HG03196 (cell line): ENCODE measurements around the gene MDFI.

Experiments
- ATAC-seq: cut with Tn5 transposase; IDR thresholded peaks from one replicate; pipeline ENCODE4 v1.9.1; 2021; ENCODE audit not compliant: unreplicated experiment

Gene MDFI

DNA sequence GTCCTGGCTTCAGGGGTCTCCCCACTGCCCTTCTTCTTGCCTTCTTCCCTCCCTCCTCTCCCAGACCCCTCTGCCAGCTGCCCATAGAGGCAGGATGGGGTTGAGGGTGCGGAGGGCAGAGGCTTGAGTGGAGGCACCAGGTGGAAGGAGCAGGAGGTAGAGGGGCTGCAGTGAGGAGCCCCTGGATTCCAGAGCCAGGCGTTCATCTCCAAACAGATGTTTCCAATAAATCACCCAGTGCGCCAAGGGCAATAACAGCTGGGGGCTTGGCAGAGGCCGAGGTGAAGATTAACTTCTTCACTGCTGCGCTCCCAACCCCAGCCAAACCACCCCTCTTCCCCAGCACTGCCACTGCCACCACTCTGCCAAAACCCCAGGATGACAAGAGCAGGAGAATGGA, 10.7 kb downstream of the MDFI start:
- ATAC-seq, result no peak

DNA sequence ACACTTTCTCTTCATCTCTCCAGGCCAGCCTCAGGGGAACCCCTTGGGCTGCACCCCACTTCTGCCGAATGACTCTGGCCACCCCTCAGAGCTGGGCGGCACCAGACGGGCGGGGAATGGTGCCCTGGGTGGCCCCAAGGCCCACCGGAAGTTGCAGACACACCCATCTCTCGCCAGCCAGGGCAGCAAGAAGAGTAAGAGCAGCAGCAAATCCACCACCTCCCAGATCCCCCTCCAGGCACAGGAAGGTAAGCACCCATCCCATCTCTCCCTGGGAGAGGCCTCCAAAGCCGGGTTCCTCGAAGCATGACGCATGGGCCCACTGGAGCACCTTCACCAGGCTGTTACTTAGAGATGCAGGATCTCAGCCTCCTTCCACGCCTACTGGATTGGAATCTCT, 11.3 kb downstream of the MDFI start:
- no peak for ATAC-seq

DNA sequence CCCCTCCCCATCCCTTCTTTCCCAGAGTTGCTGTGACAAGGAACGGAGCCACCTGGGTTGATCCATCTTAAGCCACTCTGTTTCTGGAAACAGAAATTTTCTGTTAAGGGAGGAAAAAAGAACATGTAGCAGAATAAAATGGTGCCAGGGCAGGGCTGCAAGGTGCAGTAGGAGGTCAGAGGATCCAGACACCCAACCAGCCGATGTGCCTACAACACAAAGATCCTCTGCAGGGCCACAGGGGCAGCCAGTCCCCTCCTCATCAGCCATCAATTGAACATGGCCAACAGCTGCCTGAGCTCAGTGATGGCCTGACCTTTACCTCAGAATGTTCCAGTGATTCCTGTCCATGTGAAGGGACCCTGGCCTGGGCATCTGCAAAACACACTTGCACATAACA, 11.9 kb downstream of the MDFI start:
- no peak for ATAC-seq

DNA sequence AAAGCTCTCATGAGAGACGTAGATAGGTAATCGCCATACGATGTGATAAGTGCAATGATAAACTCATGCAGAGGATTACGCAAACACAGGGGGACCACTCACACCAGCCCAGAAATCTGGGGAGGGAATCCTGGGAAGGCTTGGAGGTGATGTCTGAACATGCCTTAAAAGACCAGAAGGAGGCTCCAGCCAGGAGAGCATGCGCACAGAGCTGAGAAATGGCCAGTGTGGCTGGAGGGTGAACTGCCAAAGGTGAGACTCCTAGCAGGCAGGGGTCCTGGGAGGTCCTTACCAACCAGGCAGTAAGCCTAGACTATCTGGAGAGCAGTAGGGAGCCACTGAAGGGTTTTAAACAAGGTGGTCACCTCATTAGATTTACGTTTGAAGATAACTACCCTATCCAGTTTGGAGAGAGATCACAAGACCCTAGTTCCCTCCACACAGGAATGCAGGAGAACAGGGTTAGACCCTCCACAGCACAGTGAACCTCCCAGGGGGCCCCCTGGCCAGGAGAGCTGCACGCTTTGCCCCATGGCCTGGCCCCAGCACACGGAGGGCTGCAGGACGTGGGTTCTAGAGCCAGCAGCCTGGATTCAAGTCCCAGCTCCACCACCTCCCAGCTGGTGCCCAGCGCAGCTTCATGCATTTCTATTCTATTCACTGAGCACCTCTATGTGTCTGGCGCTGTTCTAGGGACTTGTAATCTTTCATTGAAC, 13.1 kb downstream of the MDFI start:
- ATAC-seq, result no peak

DNA sequence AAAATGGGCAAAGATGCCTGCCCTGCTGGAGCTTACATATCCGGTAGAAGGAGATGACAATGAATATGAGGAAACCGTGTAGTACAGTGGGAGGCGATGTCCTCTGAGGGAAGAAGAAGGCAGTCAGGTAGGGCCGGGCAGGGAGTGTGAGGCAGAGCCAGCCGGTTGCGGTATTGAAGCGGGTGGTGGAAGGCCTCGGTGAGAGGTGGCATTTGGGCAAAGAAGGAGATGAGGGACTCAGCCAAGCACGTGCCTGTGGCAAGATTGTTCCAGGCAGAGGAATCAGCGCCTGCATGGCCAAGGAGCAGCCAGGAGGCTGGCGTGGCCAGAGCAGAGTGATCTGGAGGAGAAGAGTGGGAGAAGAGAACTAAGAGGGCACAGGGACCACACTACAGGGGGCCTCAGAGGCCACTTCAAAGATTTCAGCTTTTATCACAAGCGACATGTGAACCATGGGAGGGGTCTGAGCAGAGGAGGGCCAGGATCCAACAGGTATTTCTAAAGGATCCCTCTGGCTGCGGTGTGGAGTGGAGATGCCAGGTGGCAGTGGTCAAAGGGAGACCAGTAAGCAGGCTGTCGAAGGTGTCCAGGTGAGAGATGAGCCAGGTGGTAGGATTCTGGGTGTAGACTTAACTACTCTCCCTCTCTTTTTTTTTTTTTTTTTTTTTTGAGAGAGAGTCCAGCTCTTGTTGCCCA, 13.8 kb downstream of the MDFI start:
- no peak for ATAC-seq

DNA sequence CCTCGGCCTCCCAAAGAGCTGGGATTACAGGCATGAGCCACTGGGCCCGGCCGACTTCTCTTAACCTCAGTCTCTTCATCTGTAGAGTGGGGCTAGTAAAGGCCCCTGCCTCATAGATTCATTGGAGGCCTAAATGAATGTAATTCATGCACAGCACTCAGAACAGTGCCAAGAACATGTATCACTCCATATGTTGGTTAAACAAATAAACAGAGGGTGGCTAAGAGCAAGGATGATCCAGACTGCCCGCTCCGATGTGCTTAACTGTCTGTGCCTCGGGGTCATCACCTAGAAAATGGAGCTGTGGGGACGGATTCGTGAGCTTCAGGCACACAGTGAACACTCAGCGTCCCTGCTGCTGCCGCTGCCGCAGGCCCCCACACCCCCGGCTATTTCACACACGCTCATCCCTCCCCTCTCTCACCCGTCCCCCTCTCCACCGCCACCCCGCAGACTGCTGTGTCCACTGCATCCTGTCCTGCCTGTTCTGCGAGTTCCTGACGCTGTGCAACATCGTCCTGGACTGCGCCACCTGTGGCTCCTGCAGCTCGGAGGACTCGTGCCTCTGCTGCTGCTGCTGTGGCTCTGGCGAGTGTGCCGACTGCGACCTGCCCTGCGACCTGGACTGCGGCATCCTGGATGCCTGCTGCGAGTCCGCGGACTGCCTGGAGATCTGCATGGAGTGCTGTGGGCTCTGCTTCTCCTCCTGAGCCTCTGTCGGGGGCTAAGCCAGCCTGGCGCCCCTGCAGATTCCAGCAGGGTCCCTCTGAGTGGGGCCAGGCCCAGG, 14.8 kb downstream of the MDFI start:
- no peak for ATAC-seq

DNA sequence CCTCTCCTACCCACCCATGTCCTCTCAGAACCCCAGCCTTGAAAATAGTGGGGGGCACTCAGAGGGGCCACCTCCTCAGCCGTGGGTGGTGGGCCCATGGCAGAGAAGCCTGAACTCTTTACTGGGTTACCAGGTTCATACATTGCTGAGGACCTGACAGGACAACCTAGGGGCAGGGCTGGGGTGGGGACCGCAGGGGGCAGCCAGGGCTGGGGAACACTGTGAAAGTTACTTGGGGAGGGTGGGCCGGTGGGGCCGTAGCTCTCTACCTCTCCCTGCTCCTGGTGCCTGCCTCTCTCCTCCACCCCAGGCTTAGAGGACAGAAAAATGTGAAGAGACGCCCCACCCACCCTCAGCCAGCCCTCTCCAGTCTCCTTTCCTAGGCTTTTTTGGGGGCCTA, 15.4 kb downstream of the MDFI start:
- ATAC-seq, result no peak

DNA sequence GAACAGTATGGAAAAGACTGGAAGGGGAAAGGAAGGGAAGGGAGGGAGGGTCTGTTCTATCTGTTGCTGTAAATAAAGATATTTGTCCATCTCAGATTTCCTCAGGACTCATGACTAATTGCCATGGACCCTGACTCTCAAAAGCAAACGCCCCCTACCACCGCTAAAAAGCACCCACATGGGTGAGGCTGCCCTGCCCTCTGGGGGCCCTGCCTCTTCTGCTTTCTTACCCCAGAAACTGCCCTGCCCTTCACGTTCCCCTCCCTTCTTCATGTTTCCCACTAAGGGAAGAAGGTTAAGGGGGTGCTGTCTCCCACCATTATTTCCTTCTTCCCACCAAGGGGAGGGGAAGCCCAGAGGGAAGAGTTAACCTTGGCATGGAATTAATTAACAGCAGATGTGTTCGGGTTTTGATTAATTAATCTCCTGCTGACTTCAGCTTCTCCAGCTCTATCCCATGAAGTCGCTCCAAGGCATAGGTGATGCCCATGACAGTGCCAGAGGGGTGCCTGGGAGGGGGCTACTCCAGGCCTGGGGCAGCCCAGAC, 16.0 kb downstream of the MDFI start:
- no peak for ATAC-seq

DNA sequence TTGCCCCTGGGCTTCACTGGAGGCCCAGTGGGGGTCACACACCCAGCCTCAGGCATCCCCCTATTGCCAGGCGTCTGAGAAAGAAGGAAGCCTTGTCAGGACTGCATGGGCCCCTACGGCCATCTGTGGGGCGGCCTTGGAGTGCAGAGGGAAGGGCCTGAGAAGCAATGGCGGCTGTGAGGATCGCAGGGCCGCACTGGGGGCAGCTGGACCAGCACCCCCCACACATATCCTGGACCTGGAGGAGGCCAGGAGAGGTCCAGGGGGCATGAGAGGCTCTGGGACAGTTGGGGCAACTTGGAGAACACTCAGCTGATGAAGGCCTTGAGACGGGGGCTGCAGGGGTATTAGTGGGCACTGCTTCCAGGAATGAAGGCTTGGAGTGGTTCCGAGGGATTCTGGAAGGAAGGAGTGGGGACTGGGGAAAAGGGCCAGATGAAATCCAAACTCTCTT, 16.5 kb downstream of the MDFI start:
- no peak for ATAC-seq

DNA sequence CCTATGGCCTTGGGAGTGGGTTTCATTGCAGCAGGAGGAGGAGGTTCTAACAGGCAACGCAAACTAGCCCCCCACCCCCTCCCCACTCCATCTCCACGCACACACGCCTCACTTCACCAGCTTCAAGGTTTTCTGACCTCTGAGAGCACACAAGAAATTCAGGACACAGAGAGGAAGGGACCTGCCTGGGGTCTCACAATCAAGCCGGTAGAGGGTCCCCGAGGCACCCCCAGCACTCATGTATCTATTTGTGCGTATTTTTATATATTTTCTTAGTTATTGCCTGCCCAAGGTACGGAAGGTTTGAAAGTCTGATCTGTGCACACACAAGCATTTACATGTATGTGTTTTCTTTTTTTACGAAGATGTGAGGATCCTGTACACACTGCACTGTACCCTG, 16.9 kb downstream of the MDFI start:
- no peak for ATAC-seq

DNA sequence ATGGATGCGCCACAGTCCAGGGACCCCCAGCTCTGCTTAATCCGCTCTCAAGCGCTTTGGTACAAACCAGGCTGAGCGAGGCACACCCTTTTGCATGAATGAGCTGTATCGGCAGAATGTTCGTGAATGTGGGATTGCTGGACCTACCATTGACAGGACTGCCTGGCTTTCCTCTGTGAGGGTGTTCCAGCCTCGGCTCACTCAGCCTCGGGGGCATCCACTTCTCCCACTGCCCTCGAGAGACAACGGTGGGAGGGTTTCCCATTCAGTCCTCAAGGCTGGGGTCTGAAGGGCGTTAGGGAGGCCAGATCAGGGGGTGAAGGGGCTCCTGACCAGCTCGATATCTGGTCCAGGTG, 17.4 kb downstream of the MDFI start:
- ATAC-seq, result no peak

DNA sequence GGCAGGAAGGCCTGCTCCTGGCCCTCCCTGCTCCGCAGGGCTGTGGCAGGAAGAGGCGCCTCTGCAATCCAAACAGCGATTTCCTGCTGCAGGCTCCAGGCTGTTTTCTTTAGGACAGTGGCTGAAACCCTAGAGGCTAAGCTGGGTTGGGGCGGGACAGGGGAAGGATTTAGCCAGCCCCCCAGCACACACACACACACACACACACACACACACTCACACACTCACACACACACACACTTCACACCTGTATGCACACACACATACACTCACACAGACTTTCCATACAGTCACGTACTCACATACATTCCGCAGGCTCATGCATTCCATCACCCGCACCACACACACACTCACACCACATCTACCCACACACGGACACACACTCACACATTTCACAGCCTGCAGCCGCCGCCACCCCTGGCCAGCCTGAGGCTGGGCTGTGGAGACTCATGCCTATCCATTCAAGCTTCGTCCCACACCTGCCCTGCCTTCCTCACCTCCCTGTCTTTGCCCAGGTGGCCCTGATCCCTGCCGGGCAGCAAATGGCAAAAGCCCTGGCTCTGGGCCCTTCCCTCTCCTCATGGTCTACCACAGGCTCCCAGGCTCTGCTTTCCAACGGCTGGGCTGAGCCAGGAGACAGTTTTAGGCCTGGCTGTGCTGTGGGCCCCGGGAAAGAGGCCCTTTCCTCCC, 17.9 kb downstream of the MDFI start:
- ATAC-seq, result no peak

DNA sequence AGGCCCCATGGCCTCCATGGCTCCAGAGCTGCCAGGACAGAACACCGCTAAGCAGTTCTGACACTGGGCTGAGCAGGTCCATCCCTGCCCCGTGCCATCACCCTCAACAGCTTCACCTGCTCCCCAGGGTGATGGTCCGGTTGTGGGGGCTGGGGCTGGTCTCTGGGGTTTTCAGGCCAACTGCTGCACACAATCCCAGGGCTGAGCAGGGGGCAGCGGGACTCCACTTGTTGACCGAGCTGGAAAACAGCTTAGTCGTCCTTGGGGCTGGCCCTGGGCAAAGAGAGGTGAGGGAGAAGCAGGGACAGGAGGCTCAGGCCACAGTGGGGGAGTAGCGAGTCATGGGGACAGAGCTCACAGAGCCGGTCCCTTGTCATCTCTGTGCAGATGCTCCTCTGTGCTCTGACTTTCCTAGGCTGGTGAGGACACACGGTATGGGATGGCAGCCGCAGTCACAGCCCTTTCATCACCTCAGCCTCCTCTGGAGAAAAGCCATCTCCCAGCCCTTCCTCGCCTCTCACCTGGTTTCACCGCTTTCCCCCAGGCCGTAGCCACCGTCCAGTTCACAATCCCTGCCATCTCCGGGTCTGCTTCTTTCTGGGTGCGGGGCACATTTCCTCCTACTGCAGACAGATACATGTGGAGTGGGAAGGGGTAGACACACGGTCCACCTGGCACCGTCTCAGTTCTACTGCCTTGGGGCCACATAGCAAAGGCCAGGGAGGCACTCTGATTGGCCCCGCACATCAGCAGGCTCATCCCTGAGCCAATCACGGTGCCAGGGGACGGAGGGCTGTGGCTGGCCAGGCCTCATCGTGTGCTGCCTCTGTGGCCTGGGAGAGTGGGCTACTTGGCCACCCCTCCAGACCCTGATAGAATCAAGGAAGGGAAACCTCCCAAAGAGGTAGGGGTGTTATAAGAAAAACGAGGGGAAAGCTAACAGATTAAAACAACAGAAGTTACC, 19.1 kb downstream of the MDFI start:
- ATAC-seq, result no peak

DNA sequence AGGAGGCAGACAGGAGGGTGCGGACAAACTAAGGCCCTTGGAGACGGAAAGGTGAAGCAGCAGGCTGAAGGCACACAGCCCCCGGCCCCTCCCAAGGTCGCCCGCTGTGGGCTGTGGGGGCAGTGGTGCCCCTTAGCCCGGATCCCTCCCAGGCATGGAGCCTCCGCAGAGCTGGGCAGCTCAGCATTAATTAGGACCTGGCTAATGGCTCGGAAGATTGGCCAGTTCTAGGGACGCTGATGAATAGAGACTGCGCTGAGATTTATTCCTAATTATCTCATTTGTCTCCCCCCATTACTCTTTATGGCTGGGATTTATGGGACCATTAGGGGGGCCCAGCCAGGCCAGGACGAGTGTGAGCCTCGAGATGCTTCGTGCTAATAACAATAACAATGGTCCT, 20.4 kb downstream of the MDFI start:
- no peak for ATAC-seq

DNA sequence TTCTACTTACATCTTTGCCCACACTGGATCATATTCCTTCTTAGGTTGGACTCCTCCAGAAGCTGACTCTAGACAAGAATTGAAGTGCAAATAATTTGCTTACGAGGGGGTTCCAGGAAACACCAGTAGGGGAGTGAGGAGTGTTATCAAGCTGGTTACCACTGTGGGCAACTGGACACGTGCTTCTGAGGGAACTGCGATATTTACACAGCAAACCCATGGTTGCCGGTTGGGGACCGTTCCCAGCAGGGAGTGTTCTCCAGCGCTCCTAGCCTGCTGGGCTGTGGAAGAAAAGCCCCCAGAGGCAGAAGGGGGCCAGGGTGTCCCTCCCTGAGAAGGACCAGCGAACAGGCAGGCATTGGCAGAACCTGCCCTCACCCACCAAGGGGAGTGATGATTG, 21.7 kb downstream of the MDFI start:
- no peak for ATAC-seq

DNA sequence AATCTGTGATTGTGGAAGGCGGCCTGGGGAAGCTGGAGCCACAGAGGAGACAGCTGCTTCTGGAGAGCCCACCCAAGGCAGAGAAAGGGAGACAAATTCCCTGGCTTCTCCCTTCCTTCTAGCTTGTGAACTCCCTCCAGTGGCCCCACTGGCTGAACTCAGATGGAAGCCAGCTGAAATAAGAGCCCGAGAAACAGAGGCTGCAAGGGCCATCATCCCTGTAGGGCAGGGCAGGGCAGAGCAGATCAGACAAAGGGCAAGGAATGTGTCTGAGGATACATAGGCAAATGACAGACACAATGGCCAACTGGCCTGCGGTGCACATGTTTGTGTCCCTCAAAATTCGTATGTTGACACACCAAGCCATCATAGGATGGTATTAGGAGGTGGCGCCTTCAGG, 25.3 kb downstream of the MDFI start:
- no peak for ATAC-seq

DNA sequence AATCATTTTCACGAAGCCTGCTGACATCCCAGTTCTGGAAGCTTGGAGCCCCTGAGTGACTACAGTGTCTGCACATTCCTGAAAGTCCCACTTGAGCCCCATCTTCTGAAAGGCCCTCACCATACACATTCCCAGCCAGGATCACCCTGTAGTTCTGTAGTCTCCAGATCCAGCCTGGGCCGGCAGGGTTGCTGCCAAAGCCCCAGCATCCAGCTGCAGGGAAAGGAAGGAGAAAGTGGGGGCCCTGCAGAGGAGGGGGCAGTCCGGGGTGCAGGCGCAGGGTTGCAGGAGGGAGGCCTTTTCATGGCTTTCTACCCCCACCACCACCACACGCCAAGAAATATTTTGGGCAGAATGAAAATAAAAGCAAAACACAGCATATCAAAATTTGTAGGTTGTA, 26.0 kb downstream of the MDFI start:
- no peak for ATAC-seq

DNA sequence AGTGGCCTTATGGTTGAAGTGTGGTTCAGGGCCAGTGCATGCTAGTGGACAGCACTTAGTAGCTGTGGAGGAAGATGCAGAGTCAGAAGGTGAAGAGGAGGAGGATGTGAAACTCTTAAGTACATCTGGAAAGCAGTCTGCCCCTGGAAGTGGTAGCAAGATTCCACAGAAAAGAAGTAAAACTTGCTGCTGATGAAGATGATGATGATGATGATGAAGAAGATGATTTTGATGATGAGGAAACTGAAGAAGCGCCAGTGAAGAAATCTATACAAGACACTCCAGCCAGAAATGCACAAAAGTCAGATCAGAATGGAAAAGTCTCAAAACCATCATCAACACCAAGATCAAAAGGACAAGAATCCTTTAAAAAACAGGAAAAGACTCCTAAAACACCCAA, 28.9 kb downstream of the MDFI start:
- no peak for ATAC-seq

DNA sequence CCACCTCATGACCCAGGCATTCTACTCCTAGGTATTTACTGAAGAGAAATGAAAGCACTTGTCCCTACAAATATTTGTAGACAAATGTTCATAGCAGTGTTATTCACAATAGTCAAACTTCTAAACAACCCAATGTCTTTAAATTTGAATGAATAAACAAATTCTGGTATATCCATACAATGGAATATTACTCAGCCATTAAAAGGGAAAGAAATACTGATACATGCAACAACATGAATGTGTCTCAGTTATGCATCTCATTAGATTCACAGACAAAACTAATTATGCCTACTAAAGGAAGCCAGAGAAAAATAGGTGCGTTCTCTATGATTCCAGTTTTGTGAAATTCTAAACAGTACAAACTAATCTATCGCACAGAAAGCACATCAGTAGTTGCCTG, 30.7 kb downstream of the MDFI start:
- no peak for ATAC-seq

DNA sequence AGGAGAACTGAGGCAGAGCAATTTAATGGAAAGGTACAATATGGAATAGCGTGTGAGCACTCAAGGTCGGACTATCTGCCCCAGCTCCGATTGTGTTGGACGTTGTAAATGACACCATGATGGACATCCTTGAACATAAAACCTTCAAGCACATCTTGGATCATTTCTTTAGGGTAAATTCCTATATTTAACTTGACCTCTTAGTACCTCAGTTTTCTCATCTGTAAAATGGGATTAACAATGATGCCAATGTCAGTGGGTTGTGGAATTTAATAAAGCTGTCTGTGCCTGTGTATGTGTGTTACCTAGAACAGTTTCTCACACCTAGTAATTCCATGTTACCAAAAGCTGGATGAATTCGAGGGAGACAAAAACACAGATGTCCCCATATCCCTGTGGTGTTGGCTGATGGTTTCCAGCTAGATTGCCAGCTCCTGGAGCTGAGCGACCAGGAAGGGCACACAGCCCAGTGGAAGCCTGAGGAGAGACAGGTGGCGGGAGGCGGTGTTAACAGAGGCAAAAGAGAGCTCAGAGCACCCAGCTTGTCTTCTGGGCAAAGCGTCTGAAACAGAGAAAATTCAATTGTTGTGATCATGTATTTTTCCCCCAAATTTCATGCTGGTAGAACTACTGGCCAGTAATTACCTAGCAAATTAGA, 32.6 kb downstream of the MDFI start:
- ATAC-seq, result no peak
